Activated T-cell treated with anti-CD3 and anti-CD28 coated beads for 1 hour (primary cell): Measurements from ENCODE around the gene HMG20B.
"Not testable (repeated sequence)": the region's sequence is repeated elsewhere in the genome, so short reads cannot be mapped to it uniquely, and the experiment has no call there.

Experiments
- DNase-seq: peaks from one replicate; pipeline ENCODE4 v3.0.0-alpha.2; 2020; ENCODE audit warnings: low read depth

The HMG20B gene

GRCh38 chr19:3572855-3573161 lies at the start of gene HMG20B:
Gene HMG20B (plus strand): TSS chr19:3572944. CDS start chr19:3573310, 366 bp downstream.
- no peak for DNase-seq

- no peak for DNase-seq
Measured at GRCh38 chr19:3523361-3524077, 49.2 kb upstream of the HMG20B start.

- DNase-seq = no peak
Measured at GRCh38 chr19:3524078-3524842, 48.5 kb upstream of the HMG20B start.

- DNase-seq = no peak
Measured at GRCh38 chr19:3524904-3525451, 47.8 kb upstream of the HMG20B start.

GRCh38 chr19:3526507-3527237 lies 46.1 kb upstream of the HMG20B start:
- no peak for DNase-seq

- DNase-seq = no peak
Measured at GRCh38 chr19:3527238-3527910, 45.4 kb upstream of the HMG20B start.

GRCh38 chr19:3528080-3528479 lies 44.7 kb upstream of the HMG20B start:
- DNase-seq = no peak

GRCh38 chr19:3528539-3529211 lies 44.1 kb upstream of the HMG20B start:
- DNase-seq = no peak

GRCh38 chr19:3529299-3529698 lies 43.4 kb upstream of the HMG20B start:
- DNase-seq = not testable (repeated sequence)

- no peak for DNase-seq
Measured at GRCh38 chr19:3530389-3530788, 42.4 kb upstream of the HMG20B start.

GRCh38 chr19:3531716-3532115 lies 41.0 kb upstream of the HMG20B start:
- no peak for DNase-seq

GRCh38 chr19:3532154-3532786 lies 40.5 kb upstream of the HMG20B start:
- no peak for DNase-seq

GRCh38 chr19:3533033-3533432 lies 39.7 kb upstream of the HMG20B start:
- no peak for DNase-seq

GRCh38 chr19:3533563-3534216 lies 39.1 kb upstream of the HMG20B start:
- DNase-seq = no peak

GRCh38 chr19:3534375-3535234 lies 38.1 kb upstream of the HMG20B start:
- no peak for DNase-seq

GRCh38 chr19:3535235-3535535 lies 37.6 kb upstream of the HMG20B start:
- DNase-seq = no peak

- DNase-seq = no peak
Measured at GRCh38 chr19:3535563-3535965, 37.2 kb upstream of the HMG20B start.

- no peak for DNase-seq
Measured at GRCh38 chr19:3535981-3536380, 36.8 kb upstream of the HMG20B start.

- no peak for DNase-seq
Measured at GRCh38 chr19:3536429-3537100, 36.2 kb upstream of the HMG20B start.
